Measurements from ENCODE around the gene NLN. TPM values are rescaled to one million over a fixed set of nuclear protein-coding genes. Genes with fewer than 3 reads are reported as not detected.

Gene NLN
- total and polyA plus RNA-seq, 9 of the 15 experiments (the other 6 are each of a cell fraction or from before 2014, with no cell fraction given), result 6.9 to 45.2 (median 28.8) TPM

DNA sequence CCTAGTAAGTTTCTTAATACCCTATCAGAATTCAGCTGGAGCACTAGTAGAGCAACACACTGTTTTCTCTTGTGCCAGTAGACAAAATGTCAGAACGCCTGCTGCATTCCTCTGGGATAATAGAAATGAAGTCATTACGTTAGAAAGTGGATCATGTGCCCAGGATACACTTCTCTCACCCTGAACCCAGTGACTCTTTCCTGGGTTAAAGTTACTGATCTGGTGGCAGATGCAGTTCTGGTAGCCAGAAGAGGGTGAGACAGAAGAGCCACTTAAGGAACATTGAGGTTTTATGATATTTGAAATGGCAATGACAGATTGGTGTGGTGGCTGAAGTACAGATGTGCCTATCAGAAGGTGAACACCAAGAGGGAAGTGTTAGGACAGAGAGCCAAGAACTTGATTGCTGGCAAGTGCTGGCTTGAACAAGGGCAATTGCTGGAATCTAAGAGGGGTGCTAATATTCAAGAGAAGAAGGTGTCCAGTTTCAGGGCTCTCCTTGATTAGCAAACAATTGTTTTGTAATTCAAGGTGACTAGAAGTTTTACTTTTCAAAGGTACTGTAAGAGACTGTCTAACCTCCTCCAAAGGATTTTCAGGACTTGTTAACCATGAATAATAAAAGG, 110.7 kb downstream of the NLN start:
- Histone ChIP-seq H3K27me3 (ENCODE audit: control insufficient read depth in 2 of 2, insufficient read depth in 2 of 2, low read length in 2 of 2) (no peaks in the 10 kb centered on the region), H3K4me3 (no peak overlapping the region), H3K36me3 (ENCODE audit: control insufficient read depth, insufficient read depth, low read length) (no peaks in the 10 kb centered on the region), H3K9me1 (ENCODE audit: control insufficient read depth, insufficient read depth, low read length) (no peaks in the 10 kb centered on the region), H2AFZ (ENCODE audit: low read depth, low read length) (no peak overlapping the region), H4K20me1 (replicated peaks; ENCODE audit: control insufficient read depth, insufficient read depth, low read length) (no peaks in the 10 kb centered on the region), H3K9me3 (replicated peaks; ENCODE audit: control insufficient read depth, insufficient read depth, low read depth, low read length) (no peaks in the 10 kb centered on the region), H3K79me2 (ENCODE audit: control insufficient read depth, insufficient read depth, low read length) (no peaks in the 10 kb centered on the region), H3K4me1 (replicated peaks in 1 of 2; ENCODE audit: control insufficient read depth in 2 of 2, insufficient read depth in 2 of 2, low read length in 2 of 2) (no peaks in the 10 kb centered on the region), H3K9ac (ENCODE audit: insufficient read depth in 1 of 2, low read depth in 2 of 2, low read length in 2 of 2) (no peak overlapping the region), H3K27ac (ENCODE audit: extremely low read depth, low read depth, low read length) (no peak overlapping the region), H3K4me2 (ENCODE audit: insufficient read depth, low read length) (no peak overlapping the region)
- ATAC-seq (no peak), FAIRE-seq (no peak), DNase-seq (ENCODE audit: extremely low read depth in 1 of 4, low spot score in 3 of 4) (no peak)
- POLR2A ChIA-PET, result interaction anchor here (1.1 to 1.4 kb wide), 2 partner anchors 9 kb away, joined by 3 read pairs; no protein-coding TSS in a partner anchor
- 68% methylated on average over 2 of the region's 2 CpGs for WGBS (ENCODE audit: insufficient coverage, low coverage, missing lambda C conversion rate)
- BruUV-seq (replicated peaks), result no TSS peak
- TF ChIP-seq RBM15 (IDR thresholded peaks at IDR 0.05; ENCODE audit: insufficient read depth, low read length), result no peak
- intact Hi-C loops (cut with micrococcal nuclease) (no loop called here), in situ Hi-C loops (cut with MboI) (no loop called here)
- CTCF ChIA-PET (ENCODE audit: low intra/inter-chr PET ratio), result no interaction called here

GRCh38 chr5:65833780-65834179, 111.8 kb downstream of the NLN start:
- no peak overlapping the region for H3K4me2 ChIP-seq (ENCODE audit: insufficient read depth, low read length)
- no peak for ATAC-seq
- H4K20me1 ChIP-seq (replicated peaks; ENCODE audit: control insufficient read depth, insufficient read depth, low read length), result no peaks in the 10 kb centered on the region
- no peak for DNase-seq (ENCODE audit: extremely low read depth in 1 of 4, low spot score in 3 of 4)
- no peak for FAIRE-seq
- 78% methylated on average over 5 of the region's 5 CpGs for WGBS (ENCODE audit: insufficient coverage, low coverage, missing lambda C conversion rate)
- no peaks in the 10 kb centered on the region for H3K27me3 ChIP-seq (ENCODE audit: control insufficient read depth in 2 of 2, insufficient read depth in 2 of 2, low read length in 2 of 2)
- no peak overlapping the region for H2AFZ ChIP-seq (ENCODE audit: low read depth, low read length)
- CTCF ChIA-PET (ENCODE audit: low intra/inter-chr PET ratio), result no interaction called here
- TF ChIP-seq TARDBP (IDR thresholded peaks at IDR 0.05), result no peak
- intact Hi-C loops (cut with micrococcal nuclease) (no loop called here), in situ Hi-C loops (cut with MboI) (no loop called here)
- no peaks in the 10 kb centered on the region for H3K9me3 ChIP-seq (replicated peaks; ENCODE audit: control insufficient read depth, insufficient read depth, low read depth, low read length)
- no peak overlapping the region for H3K9ac ChIP-seq (ENCODE audit: insufficient read depth in 1 of 2, low read depth in 2 of 2, low read length in 2 of 2)
- H3K9me1 ChIP-seq (ENCODE audit: control insufficient read depth, insufficient read depth, low read length), result no peaks in the 10 kb centered on the region
- no peaks in the 10 kb centered on the region for H3K36me3 ChIP-seq (ENCODE audit: control insufficient read depth, insufficient read depth, low read length)
- no TSS peak for BruUV-seq (replicated peaks)
- H3K79me2 ChIP-seq (ENCODE audit: control insufficient read depth, insufficient read depth, low read length), result no peaks in the 10 kb centered on the region
- H3K27ac ChIP-seq (ENCODE audit: extremely low read depth, low read depth, low read length), result no peak overlapping the region
- no peaks in the 10 kb centered on the region for H3K4me1 ChIP-seq (replicated peaks in 1 of 2; ENCODE audit: control insufficient read depth in 2 of 2, insufficient read depth in 2 of 2, low read length in 2 of 2)
- no peak overlapping the region for H3K4me3 ChIP-seq
- POLR2A ChIA-PET, result interaction anchor here (1.4 kb wide), 1 partner anchor 10 kb away, joined by 3 read pairs; no protein-coding TSS in a partner anchor
